Measurements from ENCODE around the gene TACC2. TPM values are rescaled to one million over a fixed set of nuclear protein-coding genes. Genes with fewer than 3 reads are reported as not detected.
"Not testable (repeated sequence)": the region's sequence is repeated elsewhere in the genome, so short reads cannot be mapped to it uniquely, and the experiment has no call there.

The TACC2 gene
- total and polyA plus RNA-seq, 8 donors: 29.0 to 102 (median 52.9) TPM

GRCh38 chr10:122068844-122069243, 79.9 kb downstream of the TACC2 start:
- H3K27me3 ChIP-seq: no peaks in the 10 kb centered on the region
- TF ChIP-seq POLR2AphosphoS5 (IDR thresholded peaks at IDR 0.05) (no peak), POLR2A (IDR thresholded peaks at IDR 0.05) (no peak), EP300 (IDR thresholded peaks at IDR 0.05) (no peak), CTCF (IDR thresholded peaks at IDR 0.05) (no peak)
- DNase-seq: peak in 1 of 2 donors; percentile 9
- WGBS, 5 donors: 94 to 98% (median 95%) methylated on average over 12 of the region's 12 CpGs
- intact Hi-C loops (cut with DNase I; ENCODE audit: low total_unique reads): no loop called here
- peak overlapping the region in 1 of 5 donors; percentile 18 for H3K27ac ChIP-seq
- no peaks in the 10 kb centered on the region for H3K36me3 ChIP-seq
- no peaks in the 10 kb centered on the region for H3K9me3 ChIP-seq
- no peak overlapping the region for H3K4me3 ChIP-seq
- peaks cover 0 to 18% (median 9%) of the 10 kb centered on the region in 4 donors for H3K4me1 ChIP-seq

- no peak overlapping the region for H3K27ac ChIP-seq
- DNase-seq: no peak
- no peak for TF ChIP-seq CTCF (IDR thresholded peaks at IDR 0.05)
- TF ChIP-seq POLR2A (IDR thresholded peaks at IDR 0.05): no peak
- TF ChIP-seq EP300 (IDR thresholded peaks at IDR 0.05): no peak
- no peak for TF ChIP-seq POLR2AphosphoS5 (IDR thresholded peaks at IDR 0.05)
- H3K27me3 ChIP-seq: no peaks in the 10 kb centered on the region
- H3K4me3 ChIP-seq: no peak overlapping the region
- H3K36me3 ChIP-seq: no peaks in the 10 kb centered on the region
- 95 to 98% (median 97%) methylated on average over 9 of the region's 9 CpGs for WGBS, 5 donors
- peaks cover 0 to 10% (median 5%) of the 10 kb centered on the region in 4 donors for H3K4me1 ChIP-seq
- no peaks in the 10 kb centered on the region for H3K9me3 ChIP-seq
- intact Hi-C loops (cut with DNase I; ENCODE audit: low total_unique reads): no loop called here
Measured at GRCh38 chr10:122072491-122072890, 83.5 kb downstream of the TACC2 start.

GRCh38 chr10:122073508-122073907, 84.5 kb downstream of the TACC2 start:
- no peak for DNase-seq
- Histone ChIP-seq H3K27me3 (no peaks in the 10 kb centered on the region), H3K27ac (no peak overlapping the region), H3K4me3 (no peak overlapping the region), H3K9me3 (no peaks in the 10 kb centered on the region), H3K36me3 (no peaks in the 10 kb centered on the region), H3K4me1 (peaks cover 0 to 15% (median 8%) of the 10 kb centered on the region in 4 donors)
- TF ChIP-seq EP300 (IDR thresholded peaks at IDR 0.05) (no peak), CTCF (IDR thresholded peaks at IDR 0.05) (no peak), POLR2AphosphoS5 (IDR thresholded peaks at IDR 0.05) (no peak), POLR2A (IDR thresholded peaks at IDR 0.05) (no peak)
- 84 to 97% (median 91%) methylated on average over 7 of the region's 7 CpGs for WGBS, 5 donors
- intact Hi-C loops (cut with DNase I; ENCODE audit: low total_unique reads): no loop called here

GRCh38 chr10:122075171-122075570, 86.2 kb downstream of the TACC2 start:
- TF ChIP-seq POLR2A (IDR thresholded peaks at IDR 0.05) (no peak), CTCF (IDR thresholded peaks at IDR 0.05) (no peak), POLR2AphosphoS5 (IDR thresholded peaks at IDR 0.05) (no peak), EP300 (IDR thresholded peaks at IDR 0.05) (no peak)
- 85 to 95% (median 94%) methylated on average over 9 of the region's 9 CpGs for WGBS, 5 donors

GRCh38 chr10:122075876-122076275, 86.9 kb downstream of the TACC2 start:
- H3K27ac ChIP-seq; intact Hi-C loops (cut with DNase I; ENCODE audit: low total_unique reads); DNase-seq; H3K9me3 ChIP-seq; H3K36me3 ChIP-seq; H3K27me3 ChIP-seq; H3K4me3 ChIP-seq: not testable (repeated sequence)
- H3K4me1 ChIP-seq: peaks cover 0 to 17% (median 6%) of the 10 kb centered on the region in 4 donors
- WGBS, 5 donors: 97 to 99% (median 98%) methylated on average over 6 of the region's 6 CpGs

More at GRCh38 chr10:122075171-122075570, 86.2 kb downstream of the TACC2 start:
- intact Hi-C loops (cut with DNase I; ENCODE audit: low total_unique reads): no loop called here
- no peak for DNase-seq
- Histone ChIP-seq H3K4me1 (peaks cover 0 to 19% (median 7%) of the 10 kb centered on the region in 4 donors), H3K27me3 (no peaks in the 10 kb centered on the region), H3K9me3 (no peaks in the 10 kb centered on the region), H3K27ac (no peak overlapping the region), H3K4me3 (no peak overlapping the region), H3K36me3 (no peaks in the 10 kb centered on the region)
